T1000 (cell line): ENCODE data around the gene CFHR5.
"Not testable (repeated sequence)": the region's sequence is repeated elsewhere in the genome, so short reads cannot be mapped to it uniquely, and the experiment has no call there.

Source experiments
- DNase-seq: peaks from one replicate; lab custom pipeline; 2025; ENCODE audit warnings: mixed read lengths; lab: John Stamatoyannopoulos, UW

CFHR5 gene

GRCh38 chr1:197021716-197022115, 44.4 kb downstream of the CFHR5 start:
- DNase-seq, result no peak

GRCh38 chr1:197024460-197024859, 47.1 kb downstream of the CFHR5 start:
- DNase-seq, result no peak

GRCh38 chr1:197027359-197027758, 50.0 kb downstream of the CFHR5 start:
- no peak for DNase-seq

- DNase-seq, result no peak
These were observed 52.4 kb downstream of the CFHR5 start for GRCh38 chr1:197029749-197030148.

GRCh38 chr1:197034631-197035339, 57.4 kb downstream of the CFHR5 start:
- DNase-seq, result not testable (repeated sequence)

- DNase-seq, result no peak
These were observed 59.5 kb downstream of the CFHR5 start for GRCh38 chr1:197036861-197037260.

GRCh38 chr1:197041486-197042353, 64.4 kb downstream of the CFHR5 start:
- DNase-seq, result no peak

- DNase-seq, result no peak
These were observed 65.5 kb downstream of the CFHR5 start for GRCh38 chr1:197042676-197043341.

- no peak for DNase-seq
These were observed 71.7 kb downstream of the CFHR5 start for GRCh38 chr1:197049100-197049499.
